ENCODE data around the gene TGM6.

The TGM6 gene

DNA sequence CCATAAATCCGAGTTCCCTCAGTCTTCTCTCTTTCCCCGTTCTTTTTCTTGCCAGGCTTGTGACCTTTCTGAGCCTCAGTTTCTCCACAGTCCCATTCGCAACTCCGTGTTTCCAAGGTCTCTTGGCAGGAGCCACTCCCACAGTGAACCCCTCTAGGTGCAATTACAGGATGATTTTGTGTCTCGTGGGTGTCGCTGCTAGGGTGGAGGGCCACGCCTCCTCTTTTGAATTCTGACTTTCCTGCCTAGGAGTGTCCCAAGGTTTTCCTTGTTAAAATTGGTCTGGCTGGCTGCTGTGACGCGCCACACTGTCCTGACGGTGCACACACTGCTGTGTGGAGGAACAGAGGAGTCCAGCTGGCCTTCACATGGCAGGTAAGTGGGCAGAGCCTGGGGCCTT is at the start of gene TGM6:
TGM6 (plus strand) TSS at position 301 of the 400 bp plus-strand sequence; CDS start at position 369, 68 bp downstream.
- no peak for DNase-seq (ENCODE audit: extremely low read depth in 1 of 2, low read depth in 1 of 2)

DNA sequence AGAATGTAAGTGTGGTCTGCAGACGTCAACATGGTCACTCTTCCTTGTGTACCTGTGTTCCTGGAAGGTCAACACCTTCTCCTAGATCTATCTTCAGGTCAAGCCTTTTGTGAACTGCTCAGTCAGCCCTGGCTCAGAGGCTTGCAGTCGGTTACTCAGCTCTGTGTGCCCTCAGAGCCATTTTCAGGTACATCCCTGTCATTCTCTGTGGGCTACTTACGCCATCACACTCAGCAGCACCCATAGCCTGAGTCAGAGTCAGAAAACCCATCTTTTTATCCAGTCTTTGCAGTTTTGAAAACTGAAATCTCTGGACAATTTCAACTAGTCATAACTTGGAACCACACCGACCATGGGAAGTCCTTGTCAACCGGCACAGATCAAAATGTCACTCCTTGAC is 49.6 kb upstream of the TGM6 start:
- no peak for DNase-seq (ENCODE audit: extremely low read depth in 1 of 2, low read depth in 1 of 2)

DNA sequence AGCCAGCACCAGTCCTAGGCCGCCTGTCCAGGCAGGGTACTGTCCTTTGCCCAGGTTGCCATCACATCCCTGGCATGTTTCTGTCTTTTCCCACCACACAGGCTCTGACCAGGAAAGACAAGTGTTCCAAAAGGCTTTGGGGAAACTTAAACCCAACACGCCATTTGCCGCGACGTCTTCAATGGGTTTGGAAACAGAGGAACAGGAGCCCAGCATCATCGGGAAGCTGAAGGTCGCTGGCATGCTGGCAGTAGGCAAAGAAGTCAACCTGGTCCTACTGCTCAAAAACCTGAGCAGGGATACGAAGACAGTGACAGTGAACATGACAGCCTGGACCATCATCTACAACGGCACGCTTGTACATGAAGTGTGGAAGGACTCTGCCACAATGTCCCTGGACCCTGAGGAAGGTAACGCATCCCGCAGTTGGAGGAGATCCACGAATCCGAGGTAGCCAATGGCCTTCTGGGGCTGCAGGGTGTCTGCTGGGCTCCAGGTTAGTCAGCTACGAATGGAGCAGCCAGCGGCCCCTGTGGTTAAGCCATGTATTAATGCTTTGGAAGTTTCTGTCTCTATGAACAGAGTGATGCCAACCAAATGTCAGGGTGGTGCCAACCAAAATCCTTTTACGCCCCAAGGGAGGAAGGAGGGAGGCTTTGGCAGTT is 48.7 kb upstream of the TGM6 start:
- no peak for DNase-seq (ENCODE audit: extremely low read depth in 1 of 2, low read depth in 1 of 2)

DNA sequence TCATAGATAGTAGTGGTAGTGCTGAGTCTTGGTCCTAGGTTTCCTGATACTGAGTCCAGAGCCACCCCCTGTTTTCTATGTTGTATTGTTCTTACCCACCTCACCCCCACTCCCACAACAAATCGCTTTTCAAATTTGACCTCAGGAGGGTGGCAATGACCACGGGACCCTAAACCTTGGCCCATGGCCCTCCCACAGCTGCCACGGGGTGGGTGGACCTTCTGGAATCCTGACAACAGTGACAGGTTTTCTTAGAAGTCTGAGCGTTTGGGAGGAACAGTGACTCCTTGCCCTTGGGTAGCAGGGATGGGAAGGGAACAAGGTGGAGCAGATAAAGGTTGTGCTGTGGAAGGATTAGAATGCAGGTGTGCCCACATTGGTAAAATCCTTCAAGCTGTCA is 48.0 kb upstream of the TGM6 start:
- no peak for DNase-seq (ENCODE audit: extremely low read depth in 1 of 2, low read depth in 1 of 2)

DNA sequence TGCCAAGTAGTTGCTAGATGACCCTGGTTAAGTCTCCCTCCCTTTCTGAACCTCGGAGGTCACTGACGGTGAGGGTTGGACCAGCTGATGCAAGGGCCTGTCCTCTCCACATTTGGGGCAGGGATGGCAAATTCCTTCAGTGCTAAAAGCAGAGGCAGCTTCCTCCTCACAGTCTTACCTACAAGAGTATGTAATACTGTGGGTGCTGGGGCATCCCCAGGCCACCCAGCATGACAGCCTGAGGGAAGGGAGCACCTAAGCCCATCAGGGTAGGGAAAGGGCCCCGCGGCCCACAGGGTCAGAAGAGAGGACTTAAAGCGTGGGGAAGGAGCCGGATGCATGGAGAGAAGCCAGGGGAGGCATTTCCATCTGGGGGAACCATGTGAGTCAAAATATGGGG is 46.9 kb upstream of the TGM6 start:
- DNase-seq (ENCODE audit: extremely low read depth in 1 of 2, low read depth in 1 of 2) = no peak

DNA sequence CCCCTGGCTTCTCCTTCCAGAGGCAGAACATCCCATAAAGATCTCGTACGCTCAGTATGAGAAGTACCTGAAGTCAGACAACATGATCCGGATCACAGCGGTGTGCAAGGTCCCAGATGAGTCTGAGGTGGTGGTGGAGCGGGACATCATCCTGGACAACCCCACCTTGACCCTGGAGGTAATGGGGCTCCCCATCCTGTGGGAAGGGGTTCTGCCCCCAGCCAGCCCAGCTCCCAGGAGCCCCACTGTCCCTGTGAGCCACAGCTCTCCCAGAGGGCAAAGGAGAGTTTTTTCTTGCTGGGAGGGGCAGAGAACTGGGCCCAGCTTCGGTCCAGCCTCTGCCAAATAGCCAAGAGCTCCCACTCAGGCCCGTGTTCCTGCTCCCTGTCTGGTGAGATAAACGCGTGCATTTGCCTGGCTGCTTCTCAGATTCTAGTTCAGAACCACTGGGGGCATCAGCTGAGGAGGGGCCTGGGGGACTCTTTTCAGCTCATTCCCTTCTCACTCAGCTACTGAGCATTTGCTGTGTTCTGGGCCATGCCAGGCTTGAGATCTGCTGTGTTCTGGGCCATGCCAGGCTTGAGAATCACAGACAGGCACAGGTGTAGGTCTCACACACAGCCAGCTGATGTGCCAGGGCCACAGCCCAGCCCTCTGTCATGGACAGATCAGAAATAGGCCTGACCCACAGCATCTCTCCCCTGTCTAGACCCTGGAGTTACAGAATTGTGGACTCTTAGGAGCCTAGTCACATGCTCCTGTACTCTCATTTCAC is 45.4 kb upstream of the TGM6 start:
- DNase-seq (ENCODE audit: extremely low read depth in 1 of 2, low read depth in 1 of 2) = no peak

DNA sequence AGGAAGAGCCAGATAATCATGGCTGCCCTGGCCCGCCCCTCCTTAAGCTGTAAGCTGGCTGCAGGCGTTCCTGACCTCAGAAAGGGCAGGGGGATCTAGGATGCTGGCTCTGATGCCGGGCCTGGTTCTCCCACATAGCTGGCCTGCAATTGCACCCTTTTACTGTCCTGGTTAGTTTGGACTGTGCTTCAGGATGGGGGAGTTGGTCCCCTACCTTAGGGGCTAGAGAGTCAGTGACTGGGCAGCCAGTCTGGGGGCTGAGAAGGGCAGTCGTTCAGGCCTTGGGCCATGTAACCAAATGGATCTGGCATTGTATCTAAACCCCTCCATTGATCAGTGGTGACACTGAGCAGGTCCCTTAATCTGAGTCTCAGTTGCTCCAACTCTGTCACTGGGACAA is 44.2 kb upstream of the TGM6 start:
- no peak for DNase-seq (ENCODE audit: extremely low read depth in 1 of 2, low read depth in 1 of 2)

DNA sequence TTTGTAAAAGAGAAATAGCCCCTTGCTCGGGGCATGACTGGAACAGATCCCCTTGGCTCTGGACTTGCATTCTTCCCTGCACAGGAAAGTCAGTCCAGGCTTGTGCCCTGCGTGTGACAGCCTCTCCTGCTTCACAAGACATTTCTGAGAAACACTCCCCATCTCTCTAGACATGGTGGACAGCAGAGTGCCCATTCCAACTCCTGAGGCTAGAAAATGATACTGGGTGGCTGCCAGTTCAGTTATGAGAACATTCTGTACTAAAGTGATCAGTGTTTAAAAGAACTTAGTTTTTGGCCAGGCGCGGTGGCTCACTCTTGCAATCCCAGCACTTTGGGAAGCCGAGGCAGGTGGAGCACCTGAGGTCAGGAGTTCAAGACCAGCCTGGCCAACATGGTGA is 43.6 kb upstream of the TGM6 start:
- no peak for DNase-seq (ENCODE audit: extremely low read depth in 1 of 2, low read depth in 1 of 2)

DNA sequence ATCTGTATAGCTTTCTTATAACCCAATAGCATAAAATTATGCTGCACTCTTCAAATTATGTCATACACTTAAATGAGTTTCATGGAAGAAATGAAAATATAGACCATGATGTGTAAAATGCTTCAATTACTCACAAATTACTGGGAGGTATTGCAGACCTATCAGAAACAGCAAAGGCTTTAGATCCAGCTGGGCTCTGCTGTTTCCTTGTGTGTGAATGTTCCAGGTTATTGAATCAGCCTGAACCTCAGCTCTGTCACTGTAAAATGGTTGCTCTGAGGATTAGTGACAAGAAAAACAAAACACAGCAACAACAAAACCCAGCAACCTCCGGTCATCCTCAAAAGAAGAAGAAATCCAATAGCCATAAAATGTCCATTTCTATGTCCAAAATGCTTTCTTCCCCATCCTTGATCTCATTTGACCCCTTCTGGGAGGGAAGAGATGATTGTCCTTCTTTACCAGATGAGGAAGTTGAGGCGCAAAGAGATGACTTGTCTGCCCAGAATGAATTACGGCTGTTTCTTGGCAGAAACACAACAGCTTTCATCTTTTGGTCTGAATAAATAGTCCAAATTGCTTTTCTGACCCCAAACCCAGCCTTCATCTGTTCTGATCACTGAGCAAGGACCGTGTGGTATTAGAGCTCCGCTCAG is 42.2 kb upstream of the TGM6 start:
- no peak for DNase-seq (ENCODE audit: extremely low read depth in 1 of 2, low read depth in 1 of 2)

DNA sequence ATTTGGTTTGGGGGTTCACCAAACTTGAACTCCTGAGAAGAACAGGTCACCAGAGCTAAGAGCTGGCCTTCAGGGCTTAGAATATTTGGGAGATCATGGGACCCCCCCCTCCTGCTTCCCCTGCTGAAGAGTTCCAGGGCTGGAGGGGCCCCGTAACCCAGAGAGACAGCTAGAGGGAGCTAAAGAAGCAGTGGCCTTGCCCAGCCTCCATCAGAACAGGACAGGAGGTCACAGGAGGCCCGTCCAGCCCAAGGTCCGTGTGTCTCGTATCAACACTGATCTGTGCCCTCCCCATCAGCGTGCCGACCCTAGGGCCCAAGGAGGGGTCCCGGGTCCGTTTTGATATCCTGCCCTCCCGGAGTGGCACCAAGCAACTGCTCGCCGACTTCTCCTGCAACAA is 40.6 kb upstream of the TGM6 start:
- no peak for DNase-seq (ENCODE audit: extremely low read depth in 1 of 2, low read depth in 1 of 2)

DNA sequence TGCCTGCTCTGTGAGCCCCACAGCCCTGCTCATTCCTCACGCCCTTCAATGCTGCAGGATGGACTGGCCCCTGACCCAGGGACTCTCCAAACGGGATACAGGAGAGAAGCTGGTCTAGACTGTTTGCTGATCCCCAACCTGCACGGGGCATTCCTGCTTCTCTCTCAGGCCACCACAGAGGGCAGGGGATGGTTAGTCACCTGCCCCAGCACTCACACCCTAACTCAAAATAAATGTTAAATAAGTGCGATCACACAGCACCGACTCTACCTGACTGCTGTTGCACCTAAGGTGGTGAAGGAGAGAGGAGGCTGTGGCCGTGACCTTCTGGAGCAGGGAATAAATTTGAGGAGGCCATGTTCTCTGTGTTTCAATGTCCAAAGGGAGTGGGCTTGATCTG is 39.9 kb upstream of the TGM6 start:
- DNase-seq (ENCODE audit: extremely low read depth in 1 of 2, low read depth in 1 of 2) = no peak

DNA sequence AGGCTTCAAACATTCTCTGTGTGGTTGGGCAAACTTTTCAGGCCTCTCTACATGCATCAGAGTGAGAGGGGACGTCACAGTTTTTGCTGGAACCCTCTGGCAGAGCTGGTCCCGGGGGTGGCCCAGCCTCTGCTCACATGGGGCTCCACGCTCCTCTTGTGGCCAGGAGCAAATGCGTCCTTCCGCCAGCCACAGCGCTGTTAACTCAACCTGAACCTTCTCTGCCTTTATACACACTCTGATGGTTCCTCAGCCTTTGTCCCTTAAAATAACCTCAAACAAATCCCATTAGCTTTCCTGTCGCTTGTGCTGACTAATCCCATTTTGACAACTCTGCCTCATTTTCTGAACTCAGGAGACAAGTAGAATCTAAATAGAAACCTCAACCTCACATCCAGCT is 39.4 kb upstream of the TGM6 start:
- DNase-seq (ENCODE audit: extremely low read depth in 1 of 2, low read depth in 1 of 2) = no peak

DNA sequence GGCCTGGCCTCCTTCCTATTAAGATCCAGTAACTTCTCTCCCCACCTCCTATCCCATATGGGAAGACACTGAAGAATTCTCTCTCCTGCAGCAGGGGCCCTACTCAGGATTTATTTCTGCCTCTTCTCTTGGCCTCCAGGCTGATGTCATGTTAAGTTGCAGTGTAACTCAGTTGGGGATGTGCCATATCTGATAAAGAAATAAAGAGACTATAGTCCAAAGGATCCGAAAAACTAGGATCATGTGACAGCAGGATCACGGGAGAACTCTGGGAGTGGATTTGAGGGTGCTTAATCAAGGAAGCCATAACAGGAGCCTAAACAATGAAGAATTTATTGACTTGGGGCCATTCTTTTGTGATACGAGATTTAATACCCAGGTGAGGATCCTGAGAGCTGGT is 38.5 kb upstream of the TGM6 start:
- DNase-seq (ENCODE audit: extremely low read depth in 1 of 2, low read depth in 1 of 2) = no peak

DNA sequence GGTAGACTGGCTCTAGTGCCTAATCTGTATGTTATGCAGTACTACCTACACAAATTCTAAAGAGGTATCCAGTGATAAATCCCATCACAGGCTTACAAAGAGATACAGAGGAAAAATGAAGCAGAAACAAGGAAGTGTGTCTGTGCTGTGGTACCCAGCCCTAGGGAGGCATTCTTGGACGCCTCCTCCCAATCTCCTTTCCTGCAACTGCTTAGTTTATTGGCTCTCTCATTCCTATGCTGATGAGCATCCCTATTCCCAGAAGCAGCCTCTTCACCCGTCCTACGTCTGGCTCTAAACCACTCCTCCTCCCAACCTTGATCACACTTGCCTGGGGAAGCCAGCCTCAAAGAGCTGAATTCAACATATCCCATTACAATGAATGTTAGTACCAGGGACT is 34.5 kb upstream of the TGM6 start:
- DNase-seq (ENCODE audit: extremely low read depth in 1 of 2, low read depth in 1 of 2) = no peak

DNA sequence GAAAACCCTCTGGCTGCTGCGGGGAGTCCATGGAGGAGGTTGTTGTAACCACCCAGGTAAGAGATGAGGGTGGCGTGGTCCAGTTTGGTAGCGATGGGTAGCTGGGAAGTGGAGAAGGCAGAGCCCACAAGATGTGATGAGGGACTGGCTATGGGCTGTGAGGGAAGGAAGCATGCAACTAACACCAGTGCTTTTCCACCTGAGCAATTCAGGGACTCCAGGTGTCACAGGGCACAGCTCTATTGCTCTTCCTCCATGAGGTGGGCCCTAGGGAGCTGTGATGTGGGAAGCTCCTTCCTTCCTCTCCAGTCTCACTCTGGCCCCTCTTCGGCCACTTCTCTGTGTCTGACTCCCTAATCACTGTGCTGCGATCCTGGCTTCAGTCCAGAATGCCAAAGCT is 32.4 kb upstream of the TGM6 start:
- no peak for DNase-seq (ENCODE audit: extremely low read depth in 1 of 2, low read depth in 1 of 2)

DNA sequence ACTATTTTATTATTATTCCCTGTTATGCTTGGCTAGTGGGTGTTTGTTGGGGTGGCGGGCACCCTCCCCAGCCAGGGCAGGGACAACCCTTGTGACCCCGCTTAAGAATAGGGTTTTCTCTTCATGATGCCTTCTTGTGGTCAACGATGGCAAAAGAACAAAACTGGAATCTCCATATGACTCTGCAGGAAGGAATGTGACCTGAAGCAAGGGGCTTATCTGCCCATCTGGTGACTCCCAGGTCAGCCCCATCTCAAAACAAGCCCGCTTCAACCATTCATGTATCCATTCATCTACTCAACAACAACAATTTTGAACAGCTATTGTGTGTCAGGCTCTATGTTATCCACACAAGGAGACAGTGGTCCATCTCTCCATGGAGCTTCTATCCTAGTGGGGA is 30.9 kb upstream of the TGM6 start:
- no peak for DNase-seq (ENCODE audit: extremely low read depth in 1 of 2, low read depth in 1 of 2)

DNA sequence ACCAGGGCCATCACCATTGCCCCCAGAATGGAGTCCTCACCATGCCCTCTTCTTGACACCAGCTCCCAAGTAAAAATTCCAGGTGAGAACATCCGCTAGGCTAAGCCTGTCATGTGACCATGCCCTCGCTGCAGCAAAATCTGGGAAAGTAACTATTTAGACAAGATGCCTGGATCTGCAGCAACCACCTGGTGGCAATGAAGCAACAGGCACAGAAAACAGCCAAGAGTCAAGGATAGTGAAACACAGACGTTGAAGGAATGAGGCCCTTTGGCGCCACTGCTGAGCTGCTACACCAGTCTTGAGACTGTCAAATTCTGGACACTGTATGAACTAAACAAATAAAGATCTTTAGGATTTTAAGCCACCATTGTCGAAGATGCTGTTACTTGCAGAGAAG is 30.1 kb upstream of the TGM6 start:
- no peak for DNase-seq (ENCODE audit: extremely low read depth in 1 of 2, low read depth in 1 of 2)

DNA sequence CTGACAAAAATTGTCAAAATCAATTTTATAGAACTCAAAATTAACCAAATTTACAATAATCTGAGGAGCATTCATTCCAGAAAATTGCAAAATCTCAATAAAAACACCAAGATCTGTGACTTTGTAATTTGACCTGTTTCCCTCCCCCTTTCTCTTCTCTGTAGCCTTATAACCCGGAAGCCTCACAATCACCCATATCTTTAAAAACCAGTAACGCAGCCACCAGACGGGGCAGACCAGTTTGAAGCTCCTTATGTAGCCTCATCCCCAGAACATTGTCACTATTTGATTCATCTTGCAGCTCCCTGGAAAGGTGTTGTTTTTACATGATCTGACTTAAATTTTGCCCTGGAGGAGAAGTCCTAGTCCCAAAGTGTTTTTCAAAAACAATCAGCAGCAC is 27.5 kb upstream of the TGM6 start:
- no peak for DNase-seq (ENCODE audit: extremely low read depth in 1 of 2, low read depth in 1 of 2)

DNA sequence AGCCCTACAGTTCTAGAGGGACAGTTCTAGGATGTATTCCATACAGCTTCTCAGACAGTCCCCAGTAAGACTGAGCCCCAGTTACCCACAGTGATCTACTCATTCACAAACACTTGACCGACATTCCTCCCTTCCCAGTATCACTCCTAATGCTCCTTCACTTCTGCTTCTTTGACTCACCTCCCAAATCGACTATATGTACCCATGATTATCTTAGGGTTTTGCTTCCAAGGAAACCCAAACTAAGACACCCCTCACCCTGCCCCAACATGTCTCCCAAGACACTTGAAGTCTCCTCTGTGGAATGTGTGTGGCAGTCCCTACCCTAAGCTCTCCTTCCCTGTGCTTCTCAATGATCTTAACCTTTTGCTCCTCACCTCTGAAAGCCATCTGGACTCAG is 23.6 kb upstream of the TGM6 start:
- no peak for DNase-seq (ENCODE audit: extremely low read depth in 1 of 2, low read depth in 1 of 2)

DNA sequence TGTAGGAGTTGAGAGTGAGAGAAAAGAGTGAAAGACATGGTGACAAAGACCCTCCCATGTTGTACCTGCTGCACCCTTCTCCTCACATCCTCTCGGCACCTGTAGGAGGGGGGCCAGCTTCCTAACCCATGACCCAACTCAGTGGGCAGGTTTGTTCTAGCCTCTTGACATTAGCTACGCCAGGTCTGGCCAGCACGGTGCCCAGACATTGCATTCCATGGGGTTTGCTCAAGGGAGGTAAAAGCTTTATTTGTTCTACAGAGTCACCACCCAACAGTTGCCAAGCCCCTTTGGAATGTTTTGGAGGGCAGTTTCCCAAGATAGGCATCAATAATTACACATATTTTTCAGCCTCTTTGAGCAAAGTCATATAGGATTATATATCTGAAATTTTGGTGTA is 22.7 kb upstream of the TGM6 start:
- no peak for DNase-seq (ENCODE audit: extremely low read depth in 1 of 2, low read depth in 1 of 2)

DNA sequence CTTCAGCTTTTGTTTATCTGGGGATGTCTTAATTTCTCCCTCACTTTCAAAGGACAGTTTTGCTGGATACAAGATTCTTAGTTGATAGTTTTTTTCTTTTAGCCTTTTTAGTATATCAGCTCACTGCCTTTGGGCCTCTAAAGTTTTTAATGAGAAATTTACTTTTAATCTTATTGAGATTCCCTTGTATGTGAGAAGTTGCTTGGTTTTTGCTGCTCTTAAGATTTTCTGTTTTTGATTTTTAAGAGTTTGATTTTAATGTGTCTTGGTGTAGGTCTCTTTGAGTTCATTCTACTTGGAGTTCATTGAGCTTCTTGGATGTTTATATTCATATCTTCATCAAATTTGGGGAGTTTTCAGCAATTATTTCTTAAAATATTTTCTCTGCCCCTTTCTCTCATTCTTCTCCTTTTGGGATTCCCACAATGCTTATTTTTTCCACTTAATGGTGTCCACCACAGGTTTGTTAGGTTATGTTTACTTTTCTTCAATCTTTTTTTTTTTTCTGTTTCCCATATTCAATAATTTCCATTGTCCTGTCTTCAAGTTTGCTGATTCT is 19.6 kb upstream of the TGM6 start:
- no peak for DNase-seq (ENCODE audit: extremely low read depth in 1 of 2, low read depth in 1 of 2)

DNA sequence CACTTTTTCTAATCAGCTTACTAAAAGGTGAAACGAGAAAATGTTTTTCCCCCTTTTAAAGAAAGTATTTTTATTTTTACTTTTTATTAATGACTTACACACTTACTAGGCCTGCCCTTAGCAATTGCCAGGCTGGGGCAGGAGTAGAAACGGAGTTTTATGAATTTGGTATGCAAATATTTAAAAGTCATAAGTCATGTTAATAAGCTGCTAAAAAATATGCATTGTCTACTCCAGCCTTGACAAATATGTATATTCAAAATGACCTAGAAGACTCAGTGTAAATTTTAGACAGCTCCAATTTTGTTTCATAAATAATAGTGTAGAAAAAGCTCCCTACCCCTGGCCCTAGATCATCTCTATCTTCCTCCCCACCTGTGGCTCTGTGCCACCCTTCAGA is 17.5 kb upstream of the TGM6 start:
- no peak for DNase-seq (ENCODE audit: extremely low read depth in 1 of 2, low read depth in 1 of 2)
